ENCODE data around the gene MAP3K20.
A peak's percentile ranks its signal among the peaks of the same experiment; 100 is the strongest.
"Not testable (repeated sequence)": the region's sequence is repeated elsewhere in the genome, so short reads cannot be mapped to it uniquely, and the experiment has no call there.

Gene MAP3K20

GRCh38 chr2:173235947-173236803 is 160.5 kb downstream of the MAP3K20 start:
- no peak for DNase-seq (ENCODE audit: low read depth)

- no peak for DNase-seq (ENCODE audit: low read depth)
These were observed 162.7 kb downstream of the MAP3K20 start for GRCh38 chr2:173238385-173238784.

GRCh38 chr2:173238831-173239230 is 163.2 kb downstream of the MAP3K20 start:
- DNase-seq (ENCODE audit: low read depth) = no peak

GRCh38 chr2:173239644-173240043 is 164.0 kb downstream of the MAP3K20 start:
- no peak for DNase-seq (ENCODE audit: low read depth)

GRCh38 chr2:173240083-173240482 is 164.4 kb downstream of the MAP3K20 start:
- DNase-seq (ENCODE audit: low read depth) = no peak

- no peak for DNase-seq (ENCODE audit: low read depth)
These were observed 166.0 kb downstream of the MAP3K20 start for GRCh38 chr2:173241643-173242042.

- no peak for DNase-seq (ENCODE audit: low read depth)
These were observed 171.5 kb downstream of the MAP3K20 start for GRCh38 chr2:173247156-173247555.

GRCh38 chr2:173248381-173248780 is 172.7 kb downstream of the MAP3K20 start:
- DNase-seq (ENCODE audit: low read depth) = no peak

GRCh38 chr2:173249661-173250641 is 174.3 kb downstream of the MAP3K20 start:
- no peak for DNase-seq (ENCODE audit: low read depth)

- DNase-seq (ENCODE audit: low read depth) = no peak
These were observed 175.6 kb downstream of the MAP3K20 start for GRCh38 chr2:173251225-173251624.

- no peak for DNase-seq (ENCODE audit: low read depth)
These were observed 176.9 kb downstream of the MAP3K20 start for GRCh38 chr2:173252581-173252980.

GRCh38 chr2:173254659-173255058 is 179.0 kb downstream of the MAP3K20 start:
- DNase-seq (ENCODE audit: low read depth) = peak; percentile 37

GRCh38 chr2:173258701-173259100 is 183.1 kb downstream of the MAP3K20 start:
- DNase-seq (ENCODE audit: low read depth) = no peak

- not testable (repeated sequence) for DNase-seq (ENCODE audit: low read depth)
These were observed 186.7 kb downstream of the MAP3K20 start for GRCh38 chr2:173262356-173262755.

- DNase-seq (ENCODE audit: low read depth) = no peak
These were observed 188.5 kb downstream of the MAP3K20 start for GRCh38 chr2:173264151-173264550.

GRCh38 chr2:173264603-173265366 is 189.1 kb downstream of the MAP3K20 start:
- no peak for DNase-seq (ENCODE audit: low read depth)

- DNase-seq (ENCODE audit: low read depth) = no peak
These were observed 195.5 kb downstream of the MAP3K20 start for GRCh38 chr2:173271135-173271534.

GRCh38 chr2:173271825-173272224 is 196.2 kb downstream of the MAP3K20 start:
- DNase-seq (ENCODE audit: low read depth) = peak; percentile 45

GRCh38 chr2:173272849-173273248 is 197.2 kb downstream of the MAP3K20 start:
- no peak for DNase-seq (ENCODE audit: low read depth)

- DNase-seq (ENCODE audit: low read depth) = peak; percentile 17
These were observed 203.3 kb downstream of the MAP3K20 start for GRCh38 chr2:173278794-173279526.

- DNase-seq (ENCODE audit: low read depth) = no peak
These were observed 203.9 kb downstream of the MAP3K20 start for GRCh38 chr2:173279527-173279868.

All from ELR (cell line).